ENCODE data around the gene SLC41A2.

- TF ChIP-seq, protein P1, sequence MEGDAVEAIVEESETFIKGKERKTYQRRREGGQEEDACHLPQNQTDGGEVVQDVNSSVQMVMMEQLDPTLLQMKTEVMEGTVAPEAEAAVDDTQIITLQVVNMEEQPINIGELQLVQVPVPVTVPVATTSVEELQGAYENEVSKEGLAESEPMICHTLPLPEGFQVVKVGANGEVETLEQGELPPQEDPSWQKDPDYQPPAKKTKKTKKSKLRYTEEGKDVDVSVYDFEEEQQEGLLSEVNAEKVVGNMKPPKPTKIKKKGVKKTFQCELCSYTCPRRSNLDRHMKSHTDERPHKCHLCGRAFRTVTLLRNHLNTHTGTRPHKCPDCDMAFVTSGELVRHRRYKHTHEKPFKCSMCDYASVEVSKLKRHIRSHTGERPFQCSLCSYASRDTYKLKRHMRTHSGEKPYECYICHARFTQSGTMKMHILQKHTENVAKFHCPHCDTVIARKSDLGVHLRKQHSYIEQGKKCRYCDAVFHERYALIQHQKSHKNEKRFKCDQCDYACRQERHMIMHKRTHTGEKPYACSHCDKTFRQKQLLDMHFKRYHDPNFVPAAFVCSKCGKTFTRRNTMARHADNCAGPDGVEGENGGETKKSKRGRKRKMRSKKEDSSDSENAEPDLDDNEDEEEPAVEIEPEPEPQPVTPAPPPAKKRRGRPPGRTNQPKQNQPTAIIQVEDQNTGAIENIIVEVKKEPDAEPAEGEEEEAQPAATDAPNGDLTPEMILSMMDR (IDR thresholded peaks at IDR 0.05; ENCODE audit: low read depth, low read length, missing input control): no peak
- TF ChIP-seq, protein P2, sequence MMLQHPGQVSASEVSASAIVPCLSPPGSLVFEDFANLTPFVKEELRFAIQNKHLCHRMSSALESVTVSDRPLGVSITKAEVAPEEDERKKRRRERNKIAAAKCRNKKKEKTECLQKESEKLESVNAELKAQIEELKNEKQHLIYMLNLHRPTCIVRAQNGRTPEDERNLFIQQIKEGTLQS (IDR thresholded peaks at IDR 0.05): peak; percentile 42
- TF ChIP-seq, protein P3, sequence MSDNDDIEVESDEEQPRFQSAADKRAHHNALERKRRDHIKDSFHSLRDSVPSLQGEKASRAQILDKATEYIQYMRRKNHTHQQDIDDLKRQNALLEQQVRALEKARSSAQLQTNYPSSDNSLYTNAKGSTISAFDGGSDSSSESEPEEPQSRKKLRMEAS (IDR thresholded peaks at IDR 0.05): no peak
These were observed 1.3 kb upstream of the SLC41A2 start for GRCh38 chr12:104959335-104959841.
